BJ (cell line): ENCODE measurements around the gene THNSL1. TPM values are rescaled to one million over a fixed set of nuclear protein-coding genes. Genes with fewer than 3 reads are reported as not detected.

Experiments used
- CTCF ChIA-PET: fragments of 350-600 bp; formaldehyde crosslinking; extraction: SDS; loops from one replicate; lab custom pipeline; 2021; ENCODE audit warnings: antibody characterized with exemption, inconsistent platforms; lab: Yijun Ruan, JAX
- POLR2A ChIA-PET: fragments of 300-600 bp; sonication (Branson Sonifier 250); formaldehyde crosslinking; extraction: SDS; loops from one replicate; lab custom pipeline; 2021; ENCODE audit warnings: antibody characterized with exemption; lab: Charles Lee
- DNase-seq: peaks from one replicate; pipeline ENCODE4 v3.0.0-alpha.2; 2011; ENCODE audit warnings: low read depth
- H3K27me3 ChIP-seq: 2 replicates; pipeline ENCODE4 v1.6.0; 2011; ENCODE audit warnings: low read length; ENCODE audit not compliant: control insufficient read depth, insufficient read depth
- H3K36me3 ChIP-seq: 2 replicates; pipeline ENCODE4 v1.5.1; 2011; ENCODE audit warnings: low read length; ENCODE audit not compliant: control insufficient read depth, insufficient read depth
- H3K4me3 ChIP-seq: 2 replicates; pipeline ENCODE4 v1.5.1; 2011; ENCODE audit warnings: low read depth, mild to moderate bottlenecking, control low read depth, low read length
- polyA plus RNA-seq: library from polyadenylated mRNA; depleted of rRNA; stranded (reverse); fragments of >200 nt; gene quantifications from 2 replicates; pipeline ENCODE4 v1.2.3, GENCODE V29; 2011
- TF ChIP-seq, protein P1 (sequence below): IDR thresholded peaks from 2 replicates; pipeline ENCODE4 v1.5.1; 2011; ENCODE audit warnings: low read depth, mild to moderate bottlenecking, control low read depth, inconsistent platforms, low read length, moderate library complexity; ENCODE audit not compliant: insufficient read depth

The THNSL1 gene
- polyA plus RNA-seq, 1 experiment, result 0.78 TPM

DNA sequence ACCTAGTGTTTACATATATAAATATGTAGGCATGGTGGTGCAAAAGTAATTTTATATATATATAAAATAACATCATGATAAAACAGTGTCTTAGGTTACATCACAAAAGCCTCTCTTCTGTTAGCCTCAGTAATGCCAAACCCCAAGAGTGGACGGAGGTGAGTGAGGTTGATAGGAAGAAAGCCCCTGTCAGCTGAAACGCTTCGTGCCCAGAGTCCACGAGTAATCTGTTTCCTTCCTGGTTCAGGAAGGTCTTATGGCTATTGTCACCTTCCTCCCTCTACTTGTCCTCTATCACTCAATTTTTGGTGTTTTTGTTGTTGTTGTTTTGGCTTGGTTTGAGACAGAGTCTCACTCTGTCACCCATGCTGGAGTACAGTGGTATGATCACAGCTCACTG, 41.5 kb downstream of the THNSL1 start:
- H3K4me3 ChIP-seq, result no peak overlapping the region
- TF ChIP-seq, protein P1, sequence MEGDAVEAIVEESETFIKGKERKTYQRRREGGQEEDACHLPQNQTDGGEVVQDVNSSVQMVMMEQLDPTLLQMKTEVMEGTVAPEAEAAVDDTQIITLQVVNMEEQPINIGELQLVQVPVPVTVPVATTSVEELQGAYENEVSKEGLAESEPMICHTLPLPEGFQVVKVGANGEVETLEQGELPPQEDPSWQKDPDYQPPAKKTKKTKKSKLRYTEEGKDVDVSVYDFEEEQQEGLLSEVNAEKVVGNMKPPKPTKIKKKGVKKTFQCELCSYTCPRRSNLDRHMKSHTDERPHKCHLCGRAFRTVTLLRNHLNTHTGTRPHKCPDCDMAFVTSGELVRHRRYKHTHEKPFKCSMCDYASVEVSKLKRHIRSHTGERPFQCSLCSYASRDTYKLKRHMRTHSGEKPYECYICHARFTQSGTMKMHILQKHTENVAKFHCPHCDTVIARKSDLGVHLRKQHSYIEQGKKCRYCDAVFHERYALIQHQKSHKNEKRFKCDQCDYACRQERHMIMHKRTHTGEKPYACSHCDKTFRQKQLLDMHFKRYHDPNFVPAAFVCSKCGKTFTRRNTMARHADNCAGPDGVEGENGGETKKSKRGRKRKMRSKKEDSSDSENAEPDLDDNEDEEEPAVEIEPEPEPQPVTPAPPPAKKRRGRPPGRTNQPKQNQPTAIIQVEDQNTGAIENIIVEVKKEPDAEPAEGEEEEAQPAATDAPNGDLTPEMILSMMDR, result no peak
- no peak for DNase-seq
- no peaks in the 10 kb centered on the region for H3K27me3 ChIP-seq
- no peaks in the 10 kb centered on the region for H3K36me3 ChIP-seq
- CTCF ChIA-PET, result interaction anchor here (0.6 to 1.1 kb wide), 2 partner anchors 55 to 1366 kb away, joined by 3 read pairs; no protein-coding TSS in a partner anchor
- POLR2A ChIA-PET, result no interaction called here

DNA sequence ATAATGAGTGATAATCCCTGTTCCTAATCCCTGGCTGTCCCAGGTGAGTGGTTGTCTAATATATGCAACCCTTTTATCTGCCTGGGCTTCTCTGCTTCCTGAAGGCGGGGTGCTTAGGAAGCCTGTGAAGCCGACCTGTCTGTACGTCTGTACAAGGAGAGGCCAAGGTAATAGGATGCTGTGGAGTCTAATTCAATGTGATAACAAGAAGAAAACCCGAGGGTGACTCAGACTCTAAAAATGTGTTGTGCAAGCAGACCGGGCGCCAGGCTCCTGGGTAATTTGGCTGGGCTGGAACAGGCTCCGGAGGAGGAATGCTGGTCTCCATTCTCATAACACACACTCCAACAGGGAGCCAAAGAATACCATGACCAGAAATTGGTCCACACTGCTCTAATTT, 43.6 kb downstream of the THNSL1 start:
- Histone ChIP-seq H3K4me3 (no peak overlapping the region), H3K27me3 (no peaks in the 10 kb centered on the region), H3K36me3 (no peaks in the 10 kb centered on the region)
- ChIA-PET CTCF (interaction anchor here (0.6 kb wide), 1 partner anchor 13 kb away, joined by 3 read pairs; no protein-coding TSS in a partner anchor), POLR2A (interaction anchor here (0.6 kb wide), 1 partner anchor 15 kb away, joined by 3 read pairs; no protein-coding TSS in a partner anchor)
- TF ChIP-seq, protein P1, result no peak
- DNase-seq, result no peak

DNA sequence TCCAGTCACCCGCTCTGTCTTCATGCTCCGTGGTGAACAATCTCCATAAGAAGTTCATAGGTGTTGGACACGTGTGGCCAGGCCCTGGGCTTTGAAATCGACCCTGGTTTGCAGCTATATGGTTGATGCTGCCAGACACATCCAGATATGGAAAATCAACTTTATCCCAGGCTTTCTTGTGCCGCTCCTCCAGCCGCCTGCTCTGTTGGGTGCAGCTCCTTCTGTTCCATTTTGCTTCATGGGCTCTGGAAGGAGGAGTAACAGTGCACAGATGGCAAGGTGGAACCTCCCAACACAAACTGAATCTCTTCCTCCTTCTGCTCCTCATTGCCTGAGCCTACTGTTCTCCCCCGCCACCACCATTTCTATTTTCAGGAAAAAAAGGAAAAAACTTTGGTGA, 44.7 kb downstream of the THNSL1 start:
- Histone ChIP-seq H3K27me3 (no peaks in the 10 kb centered on the region), H3K36me3 (no peaks in the 10 kb centered on the region), H3K4me3 (no peak overlapping the region)
- DNase-seq, result no peak
- TF ChIP-seq, protein P1, result no peak
- POLR2A ChIA-PET, result no interaction called here
- CTCF ChIA-PET, result interaction anchor here (1.2 to 1.9 kb wide), 2 partner anchors 10 to 20 kb away, joined by 3 to 11 read pairs; no protein-coding TSS in a partner anchor

DNA sequence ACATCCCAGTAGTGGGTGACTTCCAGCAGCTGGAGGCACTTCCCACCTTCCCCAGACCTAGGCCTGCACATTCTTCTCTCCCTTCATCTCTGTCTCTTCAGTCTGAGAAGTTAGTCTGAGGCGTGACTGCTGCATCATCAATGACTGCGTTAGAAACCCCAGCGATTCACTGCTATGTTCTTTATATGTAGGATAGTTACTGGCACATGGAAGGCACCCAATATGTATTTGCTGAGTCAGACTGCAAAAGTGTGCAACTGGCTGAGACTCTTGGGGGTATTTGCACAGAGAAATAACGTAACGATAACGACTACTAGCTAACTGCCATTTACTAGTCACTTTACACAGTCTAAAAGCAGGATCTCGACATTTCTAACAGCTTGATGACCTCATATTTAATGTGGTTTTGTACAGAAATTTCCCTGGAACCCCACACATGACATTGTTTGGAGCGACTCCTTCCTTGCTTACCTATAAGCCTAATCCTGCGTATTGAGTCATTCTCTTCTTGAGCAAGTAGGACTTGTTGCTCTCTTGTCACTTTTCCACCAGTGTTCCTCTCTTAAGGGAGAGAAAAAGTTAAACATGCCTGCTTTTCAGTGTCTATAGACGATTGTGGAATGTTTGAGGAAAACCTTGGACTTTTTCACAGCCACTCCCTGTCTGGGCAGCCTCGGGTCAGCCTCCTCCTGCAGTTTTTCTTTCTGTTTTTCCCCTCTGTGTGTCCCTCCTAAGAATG, 45.5 kb downstream of the THNSL1 start:
- POLR2A ChIA-PET, result interaction anchor here (0.5 kb wide), 1 partner anchor 470 kb away, joined by 4 read pairs; no protein-coding TSS in a partner anchor

DNA sequence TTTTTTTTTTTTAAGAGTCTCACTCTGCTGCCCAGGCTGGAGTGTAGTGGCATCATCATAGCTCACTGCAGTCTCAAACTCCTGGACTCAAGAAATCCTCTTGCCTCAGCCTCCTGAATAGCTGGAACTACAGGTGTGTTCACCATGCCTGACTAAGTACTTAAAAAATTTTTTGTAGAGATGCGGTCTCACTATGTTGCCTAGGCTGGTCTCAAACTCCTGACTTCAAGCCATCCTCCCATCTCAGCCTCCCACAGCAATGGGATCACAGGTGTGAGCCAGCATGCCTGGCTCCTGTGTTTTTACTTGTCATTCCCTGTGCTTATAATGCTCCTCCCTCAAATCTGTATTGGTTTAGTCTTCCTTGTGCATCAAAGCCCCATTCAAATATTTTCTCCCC, 46.7 kb downstream of the THNSL1 start:
- no peak for DNase-seq
- ChIA-PET POLR2A (no interaction called here), CTCF (interaction anchor here (1.2 kb wide), 1 partner anchor 18 kb away, joined by 3 read pairs; no protein-coding TSS in a partner anchor)
- no peaks in the 10 kb centered on the region for H3K27me3 ChIP-seq
- H3K4me3 ChIP-seq, result no peak overlapping the region
- no peaks in the 10 kb centered on the region for H3K36me3 ChIP-seq
- TF ChIP-seq, protein P1, result no peak

More for the DNA sequence above, 45.5 kb downstream of the THNSL1 start:
- Histone ChIP-seq H3K4me3 (no peak overlapping the region), H3K27me3 (no peaks in the 10 kb centered on the region), H3K36me3 (no peaks in the 10 kb centered on the region)
- TF ChIP-seq, protein P1, result no peak
- CTCF ChIA-PET, result interaction anchor here (1.2 to 1.9 kb wide), 2 partner anchors 10 to 19 kb away, joined by 3 to 11 read pairs; no protein-coding TSS in a partner anchor
- peak; percentile 42 for DNase-seq
